Measurements from ENCODE around the gene OLIG1. TPM values are rescaled to one million over a fixed set of nuclear protein-coding genes. Genes with fewer than 3 reads are reported as not detected.

The OLIG1 gene
- total and polyA plus RNA-seq, 2 of the 13 experiments (the other 11 are each of a cell fraction or from before 2014, with no cell fraction given): not detected

DNA sequence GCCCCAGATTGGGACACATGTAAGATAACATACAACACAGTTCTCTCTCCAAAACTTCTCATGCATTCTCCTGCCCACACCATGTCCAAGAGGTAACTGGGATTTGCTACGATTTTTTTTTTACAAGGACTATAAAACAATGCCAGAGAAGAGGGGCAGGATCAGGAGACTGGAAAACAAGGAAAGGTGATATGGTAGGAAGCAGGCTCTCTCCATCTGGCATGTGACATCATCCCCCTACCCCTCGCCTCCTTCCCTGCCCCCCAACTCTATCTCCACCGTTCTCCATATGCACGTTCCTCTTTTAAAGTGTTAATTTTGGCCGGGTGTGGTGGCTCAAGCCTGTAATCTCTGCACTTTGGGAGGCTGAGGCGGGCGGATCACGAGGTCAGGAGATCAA, 23.5 kb upstream of the OLIG1 start (continued):
- no peak for TF ChIP-seq RBFOX2 (IDR thresholded peaks at IDR 0.05; ENCODE audit: low read depth, low read length)

DNA sequence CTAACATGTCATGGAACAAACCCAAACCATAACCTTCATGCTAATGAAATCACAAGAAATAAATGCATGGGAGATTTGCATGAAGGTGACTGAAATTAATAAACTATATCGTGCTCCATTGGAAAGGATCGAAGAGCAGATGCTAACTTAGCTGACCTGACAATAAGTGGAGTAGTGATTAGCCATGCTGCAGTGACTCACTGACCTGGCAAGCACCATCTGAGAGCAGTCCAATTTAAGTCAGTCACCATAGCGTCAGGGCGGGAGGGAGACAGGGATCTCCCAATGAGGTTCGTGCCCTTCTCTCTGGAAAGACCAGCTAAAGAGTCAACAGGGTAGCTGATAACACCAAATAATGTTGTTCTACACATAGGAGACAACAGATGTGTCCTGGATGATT, 22.7 kb upstream of the OLIG1 start:
- Histone ChIP-seq H4K20me1 (ENCODE audit: insufficient read depth, low read length) (no peaks in the 10 kb centered on the region), H3K4me3 (replicated peaks in 1 of 3; ENCODE audit: insufficient read depth in 1 of 3, low read depth in 2 of 3, low read length in 3 of 3) (no peak overlapping the region), H3K9me3 (ENCODE audit: low read length) (no peaks in the 10 kb centered on the region), H3K79me2 (ENCODE audit: insufficient read depth, low read length) (no peaks in the 10 kb centered on the region), H3K4me2 (ENCODE audit: low read depth, low read length) (no peak overlapping the region), H3K27ac (ENCODE audit: extremely low read length, insufficient read depth, low read length) (no peak overlapping the region), H3K36me3 (replicated peaks in 1 of 2; ENCODE audit: control insufficient read depth in 1 of 2, insufficient read depth in 2 of 2, low read length in 2 of 2) (no peaks in the 10 kb centered on the region), H3K27me3 (ENCODE audit: control insufficient read depth in 1 of 2, insufficient read depth in 2 of 2, low read length in 2 of 2) (peaks cover 0 to 32% of the 10 kb centered on the region in 2 experiments; a peak in 3 of 5 replicates), H3K9ac (ENCODE audit: insufficient read depth, low read depth, low read length) (no peak overlapping the region), H3K4me1 (ENCODE audit: insufficient read depth, low read length) (no peaks in the 10 kb centered on the region), H2AFZ (ENCODE audit: low read length) (no peak overlapping the region)
- 9% methylated on average over 5 of the region's 5 CpGs for WGBS (ENCODE audit: low lambda C conversion rate)
- DNase-seq (ENCODE audit: low spot score): no peak
- intact Hi-C loops (cut with micrococcal nuclease; ENCODE audit: unreplicated experiment): no loop called here
- no TSS peak for BruUV-seq (replicated peaks)
- FAIRE-seq: no peak
- ChIA-PET CTCF (ENCODE audit: low intra/inter-chr PET ratio, low total read pairs) (no interaction called here), POLR2A (no interaction called here)
- ATAC-seq: no peak
- TF ChIP-seq, protein P1, sequence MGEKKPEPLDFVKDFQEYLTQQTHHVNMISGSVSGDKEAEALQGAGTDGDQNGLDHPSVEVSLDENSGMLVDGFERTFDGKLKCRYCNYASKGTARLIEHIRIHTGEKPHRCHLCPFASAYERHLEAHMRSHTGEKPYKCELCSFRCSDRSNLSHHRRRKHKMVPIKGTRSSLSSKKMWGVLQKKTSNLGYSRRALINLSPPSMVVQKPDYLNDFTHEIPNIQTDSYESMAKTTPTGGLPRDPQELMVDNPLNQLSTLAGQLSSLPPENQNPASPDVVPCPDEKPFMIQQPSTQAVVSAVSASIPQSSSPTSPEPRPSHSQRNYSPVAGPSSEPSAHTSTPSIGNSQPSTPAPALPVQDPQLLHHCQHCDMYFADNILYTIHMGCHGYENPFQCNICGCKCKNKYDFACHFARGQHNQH (CRISPR knock-in tag; IDR thresholded peaks at IDR 0.05): no peak
- no peak for TF ChIP-seq HOXA3 (CRISPR knock-in tag; IDR thresholded peaks at IDR 0.05)
- no peak for TF ChIP-seq SYNCRIP (IDR thresholded peaks at IDR 0.05; ENCODE audit: insufficient read depth, low read depth, low read length)
- no peak for TF ChIP-seq HNF4G (IDR thresholded peaks at IDR 0.05; ENCODE audit: borderline replicate concordance, low read depth, low read length)
- TF ChIP-seq HNF4G (CRISPR knock-in tag; IDR thresholded peaks at IDR 0.05; ENCODE audit: borderline replicate concordance, low read depth): no peak
- TF ChIP-seq, protein P2, sequence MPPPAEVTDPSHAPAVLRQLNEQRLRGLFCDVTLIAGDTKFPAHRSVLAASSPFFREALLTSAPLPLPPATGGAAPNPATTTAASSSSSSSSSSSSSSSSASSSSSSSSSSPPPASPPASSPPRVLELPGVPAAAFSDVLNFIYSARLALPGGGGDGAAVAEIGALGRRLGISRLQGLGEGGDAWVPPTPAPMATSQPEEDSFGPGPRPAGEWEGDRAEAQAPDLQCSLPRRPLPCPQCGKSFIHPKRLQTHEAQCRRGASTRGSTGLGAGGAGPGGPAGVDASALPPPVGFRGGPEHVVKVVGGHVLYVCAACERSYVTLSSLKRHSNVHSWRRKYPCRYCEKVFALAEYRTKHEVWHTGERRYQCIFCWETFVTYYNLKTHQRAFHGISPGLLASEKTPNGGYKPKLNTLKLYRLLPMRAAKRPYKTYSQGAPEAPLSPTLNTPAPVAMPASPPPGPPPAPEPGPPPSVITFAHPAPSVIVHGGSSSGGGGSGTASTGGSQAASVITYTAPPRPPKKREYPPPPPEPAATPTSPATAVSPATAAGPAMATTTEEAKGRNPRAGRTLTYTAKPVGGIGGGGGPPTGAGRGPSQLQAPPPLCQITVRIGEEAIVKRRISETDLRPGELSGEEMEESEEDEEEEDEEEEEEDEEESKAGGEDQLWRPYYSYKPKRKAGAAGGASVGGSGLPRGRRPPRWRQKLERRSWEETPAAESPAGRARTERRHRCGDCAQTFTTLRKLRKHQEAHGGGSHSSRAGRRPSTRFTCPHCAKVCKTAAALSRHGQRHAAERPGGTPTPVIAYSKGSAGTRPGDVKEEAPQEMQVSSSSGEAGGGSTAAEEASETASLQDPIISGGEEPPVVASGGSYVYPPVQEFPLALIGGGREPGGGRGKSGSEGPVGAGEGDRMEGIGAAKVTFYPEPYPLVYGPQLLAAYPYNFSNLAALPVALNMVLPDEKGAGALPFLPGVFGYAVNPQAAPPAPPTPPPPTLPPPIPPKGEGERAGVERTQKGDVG (CRISPR knock-in tag; IDR thresholded peaks at IDR 0.05; ENCODE audit: borderline replicate concordance): no peak
- no peak for TF ChIP-seq CBX2 (IDR thresholded peaks at IDR 0.05; ENCODE audit: low read depth, low read length)
- TF ChIP-seq CBX2 (CRISPR knock-in tag; IDR thresholded peaks at IDR 0.05; ENCODE audit: low read depth): no peak
- TF ChIP-seq SOX5 (CRISPR knock-in tag; IDR thresholded peaks at IDR 0.05; ENCODE audit: borderline replicate concordance): no peak
- no peak for TF ChIP-seq FOXK1 (CRISPR knock-in tag; IDR thresholded peaks at IDR 0.05; ENCODE audit: borderline replicate concordance, low read depth)
- no peak for TF ChIP-seq ETV5 (CRISPR knock-in tag; IDR thresholded peaks at IDR 0.05; ENCODE audit: borderline replicate concordance)
- no peak for TF ChIP-seq STAG1 (CRISPR knock-in tag; IDR thresholded peaks at IDR 0.05)
- TF ChIP-seq CCDC6 (CRISPR knock-in tag; IDR thresholded peaks at IDR 0.05): no peak
- TF ChIP-seq, protein P3, sequence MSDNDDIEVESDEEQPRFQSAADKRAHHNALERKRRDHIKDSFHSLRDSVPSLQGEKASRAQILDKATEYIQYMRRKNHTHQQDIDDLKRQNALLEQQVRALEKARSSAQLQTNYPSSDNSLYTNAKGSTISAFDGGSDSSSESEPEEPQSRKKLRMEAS (IDR thresholded peaks at IDR 0.05): no peak
- no peak for TF ChIP-seq ZNF7 (CRISPR knock-in tag; IDR thresholded peaks at IDR 0.05)
- TF ChIP-seq SALL1 (CRISPR knock-in tag; IDR thresholded peaks at IDR 0.05): no peak
- in situ Hi-C loops (cut with HindIII; ENCODE audit: extremely low pct_ligation_motif_present, low pct_unique_long_range_greater_than_20kb): no loop called here

Measured in HepG2 (cell line).